ENCODE measurements around the gene TENM4. TPM values are rescaled to one million over a fixed set of nuclear protein-coding genes. Genes with fewer than 3 reads are reported as not detected.
"Not testable (repeated sequence)": the region's sequence is repeated elsewhere in the genome, so short reads cannot be mapped to it uniquely, and the experiment has no call there.

TENM4 gene
- total RNA-seq, 1 experiment from 2014 or later, result 25.0 TPM

DNA sequence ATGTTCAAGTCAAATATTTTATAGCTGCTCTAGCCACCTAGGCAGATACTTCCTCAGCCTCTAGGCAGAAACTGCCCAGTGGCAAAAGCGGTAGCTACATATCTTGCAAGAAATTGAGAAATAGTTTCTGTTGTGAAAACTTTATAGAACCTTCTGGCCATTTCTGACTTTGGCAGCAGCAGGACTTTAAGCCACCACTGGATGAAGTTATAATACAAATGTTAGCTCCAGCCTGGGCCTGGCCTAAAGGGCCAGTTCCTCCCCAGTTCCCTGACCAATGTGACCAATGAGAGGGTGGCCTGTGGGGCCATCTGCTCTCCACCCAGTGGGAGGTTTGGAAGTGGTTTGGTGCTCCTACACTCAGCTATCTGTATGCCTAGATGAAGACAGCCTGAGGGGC lies 612.2 kb downstream of the TENM4 start:
- peaks cover 26% of the 10 kb centered on the region for H3K4me1 Mint-ChIP-seq
- no peaks in the 10 kb centered on the region for H3K36me3 Mint-ChIP-seq
- ATAC-seq, result no peak
- ChIA-PET POLR2A (no interaction called here), CTCF (interaction anchor here (1.1 kb wide), 3 partner anchors 30 to 160 kb away, joined by 3 to 5 read pairs (median 3); no protein-coding TSS in a partner anchor)
- no peak overlapping the region for H3K27ac Mint-ChIP-seq
- H3K27me3 Mint-ChIP-seq (ENCODE audit: low read depth), result no peaks in the 10 kb centered on the region
- H3K9me3 Mint-ChIP-seq, result no peaks in the 10 kb centered on the region
- no peak for DNase-seq (ENCODE audit: low spot score)
- H3K4me3 Mint-ChIP-seq, result no peak overlapping the region
- TF ChIP-seq MYBL2 (CRISPR knock-in tag; IDR thresholded peaks at IDR 0.05) (no peak), ETV6 (CRISPR knock-in tag; IDR thresholded peaks at IDR 0.05) (no peak), TEAD4 (CRISPR knock-in tag; IDR thresholded peaks at IDR 0.05) (no peak), OVOL2 (CRISPR knock-in tag; IDR thresholded peaks at IDR 0.05; ENCODE audit: borderline replicate concordance) (no peak), SMAD4 (CRISPR knock-in tag; IDR thresholded peaks at IDR 0.05) (no peak), TCF7 (CRISPR knock-in tag; IDR thresholded peaks at IDR 0.05; ENCODE audit: low read depth) (no peak), CREM (CRISPR knock-in tag; IDR thresholded peaks at IDR 0.05) (no peak), NR3C1 (CRISPR knock-in tag; conservative IDR thresholded peaks at IDR 0.05; ENCODE audit: low read depth) (no peak), ZNF232 (CRISPR knock-in tag; IDR thresholded peaks at IDR 0.05) (no peak), TEAD1 (CRISPR knock-in tag; IDR thresholded peaks at IDR 0.05) (no peak)
- TF ChIP-seq, protein P1, sequence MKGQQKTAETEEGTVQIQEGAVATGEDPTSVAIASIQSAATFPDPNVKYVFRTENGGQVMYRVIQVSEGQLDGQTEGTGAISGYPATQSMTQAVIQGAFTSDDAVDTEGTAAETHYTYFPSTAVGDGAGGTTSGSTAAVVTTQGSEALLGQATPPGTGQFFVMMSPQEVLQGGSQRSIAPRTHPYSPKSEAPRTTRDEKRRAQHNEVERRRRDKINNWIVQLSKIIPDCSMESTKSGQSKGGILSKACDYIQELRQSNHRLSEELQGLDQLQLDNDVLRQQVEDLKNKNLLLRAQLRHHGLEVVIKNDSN (CRISPR knock-in tag; IDR thresholded peaks at IDR 0.05), result no peak
- TF ChIP-seq, protein P2, sequence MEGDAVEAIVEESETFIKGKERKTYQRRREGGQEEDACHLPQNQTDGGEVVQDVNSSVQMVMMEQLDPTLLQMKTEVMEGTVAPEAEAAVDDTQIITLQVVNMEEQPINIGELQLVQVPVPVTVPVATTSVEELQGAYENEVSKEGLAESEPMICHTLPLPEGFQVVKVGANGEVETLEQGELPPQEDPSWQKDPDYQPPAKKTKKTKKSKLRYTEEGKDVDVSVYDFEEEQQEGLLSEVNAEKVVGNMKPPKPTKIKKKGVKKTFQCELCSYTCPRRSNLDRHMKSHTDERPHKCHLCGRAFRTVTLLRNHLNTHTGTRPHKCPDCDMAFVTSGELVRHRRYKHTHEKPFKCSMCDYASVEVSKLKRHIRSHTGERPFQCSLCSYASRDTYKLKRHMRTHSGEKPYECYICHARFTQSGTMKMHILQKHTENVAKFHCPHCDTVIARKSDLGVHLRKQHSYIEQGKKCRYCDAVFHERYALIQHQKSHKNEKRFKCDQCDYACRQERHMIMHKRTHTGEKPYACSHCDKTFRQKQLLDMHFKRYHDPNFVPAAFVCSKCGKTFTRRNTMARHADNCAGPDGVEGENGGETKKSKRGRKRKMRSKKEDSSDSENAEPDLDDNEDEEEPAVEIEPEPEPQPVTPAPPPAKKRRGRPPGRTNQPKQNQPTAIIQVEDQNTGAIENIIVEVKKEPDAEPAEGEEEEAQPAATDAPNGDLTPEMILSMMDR (IDR thresholded peaks at IDR 0.05), result no peak

DNA sequence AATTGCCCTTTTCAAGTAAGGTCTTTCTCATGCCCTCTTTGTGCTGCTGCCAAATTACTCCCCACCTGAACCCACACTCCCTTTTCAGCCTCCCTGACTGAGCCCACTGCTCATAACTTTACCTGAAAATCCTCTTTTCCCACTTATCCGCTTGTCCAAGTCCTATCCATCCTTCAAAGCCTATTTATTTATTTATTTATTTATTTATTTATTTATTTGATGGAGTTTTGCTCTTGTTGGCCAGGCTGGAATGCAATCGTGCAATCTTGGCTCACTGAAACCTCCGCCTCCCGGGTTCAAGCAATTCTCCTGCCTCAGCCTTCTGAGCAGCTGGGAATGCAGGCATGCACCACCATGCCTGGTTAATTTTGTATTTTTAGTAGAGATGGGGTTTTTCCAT lies 613.5 kb downstream of the TENM4 start:
- peaks cover 26% of the 10 kb centered on the region for H3K4me1 Mint-ChIP-seq
- ATAC-seq; H3K9me3 Mint-ChIP-seq; H3K36me3 Mint-ChIP-seq; H3K27ac Mint-ChIP-seq; H3K4me3 Mint-ChIP-seq; POLR2A ChIA-PET; DNase-seq (ENCODE audit: low spot score); H3K27me3 Mint-ChIP-seq (ENCODE audit: low read depth): not testable (repeated sequence)
- CTCF ChIA-PET, result interaction anchor here (1.1 kb wide), 1 partner anchor 161 kb away, joined by 3 read pairs; no protein-coding TSS in a partner anchor

DNA sequence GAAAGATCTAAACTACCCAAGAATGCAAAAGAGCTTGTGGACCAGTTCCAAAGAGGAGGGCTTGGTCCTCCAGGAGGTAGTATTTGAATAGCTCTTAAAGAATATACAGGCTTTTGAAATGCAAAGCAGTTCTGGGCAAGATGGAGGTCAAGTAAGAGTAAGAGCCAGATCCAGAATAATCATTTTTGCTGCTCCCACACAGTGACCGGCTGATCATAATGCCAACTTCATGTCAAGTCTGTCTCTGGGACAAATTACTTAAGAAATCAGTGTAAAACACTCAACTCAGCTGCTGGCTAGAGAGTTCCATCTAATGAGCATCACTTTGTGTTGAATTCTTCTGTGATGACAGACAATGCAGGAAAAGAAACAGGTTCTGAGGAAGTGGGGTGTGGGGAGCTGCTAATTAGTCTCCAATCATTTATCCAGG lies 615.2 kb downstream of the TENM4 start:
- Mint-ChIP-seq H3K27ac (no peak overlapping the region), H3K9me3 (no peaks in the 10 kb centered on the region), H3K4me1 (peaks cover 15% of the 10 kb centered on the region), H3K27me3 (ENCODE audit: low read depth) (no peaks in the 10 kb centered on the region), H3K36me3 (no peaks in the 10 kb centered on the region), H3K4me3 (no peak overlapping the region)
- ATAC-seq (no peak), DNase-seq (ENCODE audit: low spot score) (no peak)
- CTCF ChIA-PET, result interaction anchor here (1.0 to 1.4 kb wide), 5 partner anchors 89 to 275 kb away, joined by 3 to 5 read pairs (median 3); no protein-coding TSS in a partner anchor
- POLR2A ChIA-PET, result interaction anchor here (0.6 kb wide), 1 partner anchor 785 kb away, joined by 5 read pairs; no protein-coding TSS in a partner anchor
- TF ChIP-seq MXD4 (CRISPR knock-in tag; IDR thresholded peaks at IDR 0.05; ENCODE audit: borderline replicate concordance), result no peak
- no peak for TF ChIP-seq NFYB (CRISPR knock-in tag; conservative IDR thresholded peaks at IDR 0.05; ENCODE audit: low read depth)
- no peak for TF ChIP-seq RELA (CRISPR knock-in tag; IDR thresholded peaks at IDR 0.05; ENCODE audit: borderline replicate concordance)
- no peak for TF ChIP-seq SP1 (CRISPR knock-in tag; conservative IDR thresholded peaks at IDR 0.05)
- TF ChIP-seq ZNF423 (CRISPR knock-in tag; IDR thresholded peaks at IDR 0.05), result no peak
- TF ChIP-seq KAT7 (CRISPR knock-in tag; IDR thresholded peaks at IDR 0.05; ENCODE audit: borderline replicate concordance), result no peak
- no peak for TF ChIP-seq SMAD4 (CRISPR knock-in tag; IDR thresholded peaks at IDR 0.05)
- TF ChIP-seq, protein P3, sequence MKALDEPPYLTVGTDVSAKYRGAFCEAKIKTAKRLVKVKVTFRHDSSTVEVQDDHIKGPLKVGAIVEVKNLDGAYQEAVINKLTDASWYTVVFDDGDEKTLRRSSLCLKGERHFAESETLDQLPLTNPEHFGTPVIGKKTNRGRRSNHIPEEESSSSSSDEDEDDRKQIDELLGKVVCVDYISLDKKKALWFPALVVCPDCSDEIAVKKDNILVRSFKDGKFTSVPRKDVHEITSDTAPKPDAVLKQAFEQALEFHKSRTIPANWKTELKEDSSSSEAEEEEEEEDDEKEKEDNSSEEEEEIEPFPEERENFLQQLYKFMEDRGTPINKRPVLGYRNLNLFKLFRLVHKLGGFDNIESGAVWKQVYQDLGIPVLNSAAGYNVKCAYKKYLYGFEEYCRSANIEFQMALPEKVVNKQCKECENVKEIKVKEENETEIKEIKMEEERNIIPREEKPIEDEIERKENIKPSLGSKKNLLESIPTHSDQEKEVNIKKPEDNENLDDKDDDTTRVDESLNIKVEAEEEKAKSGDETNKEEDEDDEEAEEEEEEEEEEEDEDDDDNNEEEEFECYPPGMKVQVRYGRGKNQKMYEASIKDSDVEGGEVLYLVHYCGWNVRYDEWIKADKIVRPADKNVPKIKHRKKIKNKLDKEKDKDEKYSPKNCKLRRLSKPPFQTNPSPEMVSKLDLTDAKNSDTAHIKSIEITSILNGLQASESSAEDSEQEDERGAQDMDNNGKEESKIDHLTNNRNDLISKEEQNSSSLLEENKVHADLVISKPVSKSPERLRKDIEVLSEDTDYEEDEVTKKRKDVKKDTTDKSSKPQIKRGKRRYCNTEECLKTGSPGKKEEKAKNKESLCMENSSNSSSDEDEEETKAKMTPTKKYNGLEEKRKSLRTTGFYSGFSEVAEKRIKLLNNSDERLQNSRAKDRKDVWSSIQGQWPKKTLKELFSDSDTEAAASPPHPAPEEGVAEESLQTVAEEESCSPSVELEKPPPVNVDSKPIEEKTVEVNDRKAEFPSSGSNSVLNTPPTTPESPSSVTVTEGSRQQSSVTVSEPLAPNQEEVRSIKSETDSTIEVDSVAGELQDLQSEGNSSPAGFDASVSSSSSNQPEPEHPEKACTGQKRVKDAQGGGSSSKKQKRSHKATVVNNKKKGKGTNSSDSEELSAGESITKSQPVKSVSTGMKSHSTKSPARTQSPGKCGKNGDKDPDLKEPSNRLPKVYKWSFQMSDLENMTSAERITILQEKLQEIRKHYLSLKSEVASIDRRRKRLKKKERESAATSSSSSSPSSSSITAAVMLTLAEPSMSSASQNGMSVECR (CRISPR knock-in tag; IDR thresholded peaks at IDR 0.05; ENCODE audit: borderline replicate concordance), result no peak
- TF ChIP-seq FOXP1 (CRISPR knock-in tag; IDR thresholded peaks at IDR 0.05; ENCODE audit: borderline replicate concordance), result no peak
- no peak for TF ChIP-seq IRF2 (CRISPR knock-in tag; IDR thresholded peaks at IDR 0.05; ENCODE audit: borderline replicate concordance, low read depth)

Measured in WTC11 (cell line).